Measurements from ENCODE around the gene SLC37A1.

The SLC37A1 gene

DNA sequence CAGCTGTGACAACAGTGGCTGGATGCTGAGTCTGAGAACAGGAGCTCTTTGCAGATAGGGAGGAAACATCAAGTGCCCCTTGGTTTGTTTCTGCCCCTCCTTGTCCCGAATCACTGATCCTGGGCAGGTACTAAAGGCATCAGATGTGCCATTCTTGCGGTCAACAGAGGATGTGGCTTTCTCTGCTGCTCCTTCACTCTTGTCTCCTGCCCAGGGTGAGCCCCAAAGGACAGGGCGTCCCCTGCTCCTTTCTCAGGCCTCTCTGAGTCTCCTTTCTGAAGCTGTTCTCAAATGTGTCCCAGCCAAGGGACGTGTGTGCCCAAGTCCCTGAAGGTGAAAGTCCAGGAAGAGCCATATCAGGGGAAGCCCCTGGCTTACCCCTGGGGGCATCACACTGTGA lies 31.7 kb downstream of the SLC37A1 start:
- no peak for DNase-seq (ENCODE audit: low spot score)

DNA sequence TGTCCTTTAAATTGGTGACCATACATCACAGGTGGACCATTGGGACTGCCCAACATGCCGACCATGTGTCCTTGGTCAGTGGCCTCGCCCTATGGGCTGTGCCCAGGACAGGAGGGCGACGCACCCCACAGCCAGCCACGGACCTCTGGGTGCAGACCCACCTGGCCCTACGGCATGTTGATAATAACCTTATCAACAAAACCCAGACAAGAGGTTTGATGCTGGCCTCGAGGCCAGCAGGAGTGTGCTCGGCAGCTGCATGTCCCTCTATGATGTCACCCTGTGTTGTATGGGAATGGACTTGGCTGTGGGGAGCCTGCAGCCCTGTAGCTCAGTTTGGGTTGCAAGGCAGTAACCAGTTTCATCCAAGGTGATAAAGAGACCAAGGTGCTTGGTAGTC lies 32.1 kb downstream of the SLC37A1 start:
- DNase-seq (ENCODE audit: low spot score), result no peak

DNA sequence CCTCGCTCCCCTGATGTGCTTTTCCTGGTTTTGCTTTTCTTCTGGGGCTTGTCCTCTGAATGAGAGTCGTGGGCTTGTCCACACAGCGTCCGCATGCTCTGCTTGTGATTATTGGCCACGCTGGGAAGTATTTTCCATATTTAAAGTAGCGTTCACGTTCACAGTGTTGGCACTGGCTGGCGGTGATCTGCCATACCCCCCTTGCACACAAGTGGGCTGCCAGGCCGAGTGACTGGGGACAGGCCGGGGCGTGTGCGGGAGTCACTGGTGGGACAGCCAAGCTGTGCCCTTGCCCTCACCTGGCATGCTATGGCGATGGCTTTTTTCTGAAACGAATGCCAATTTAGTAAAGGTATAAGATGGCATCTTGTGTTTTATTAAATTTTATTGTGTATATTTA lies 32.8 kb downstream of the SLC37A1 start:
- no peak for DNase-seq (ENCODE audit: low spot score)

DNA sequence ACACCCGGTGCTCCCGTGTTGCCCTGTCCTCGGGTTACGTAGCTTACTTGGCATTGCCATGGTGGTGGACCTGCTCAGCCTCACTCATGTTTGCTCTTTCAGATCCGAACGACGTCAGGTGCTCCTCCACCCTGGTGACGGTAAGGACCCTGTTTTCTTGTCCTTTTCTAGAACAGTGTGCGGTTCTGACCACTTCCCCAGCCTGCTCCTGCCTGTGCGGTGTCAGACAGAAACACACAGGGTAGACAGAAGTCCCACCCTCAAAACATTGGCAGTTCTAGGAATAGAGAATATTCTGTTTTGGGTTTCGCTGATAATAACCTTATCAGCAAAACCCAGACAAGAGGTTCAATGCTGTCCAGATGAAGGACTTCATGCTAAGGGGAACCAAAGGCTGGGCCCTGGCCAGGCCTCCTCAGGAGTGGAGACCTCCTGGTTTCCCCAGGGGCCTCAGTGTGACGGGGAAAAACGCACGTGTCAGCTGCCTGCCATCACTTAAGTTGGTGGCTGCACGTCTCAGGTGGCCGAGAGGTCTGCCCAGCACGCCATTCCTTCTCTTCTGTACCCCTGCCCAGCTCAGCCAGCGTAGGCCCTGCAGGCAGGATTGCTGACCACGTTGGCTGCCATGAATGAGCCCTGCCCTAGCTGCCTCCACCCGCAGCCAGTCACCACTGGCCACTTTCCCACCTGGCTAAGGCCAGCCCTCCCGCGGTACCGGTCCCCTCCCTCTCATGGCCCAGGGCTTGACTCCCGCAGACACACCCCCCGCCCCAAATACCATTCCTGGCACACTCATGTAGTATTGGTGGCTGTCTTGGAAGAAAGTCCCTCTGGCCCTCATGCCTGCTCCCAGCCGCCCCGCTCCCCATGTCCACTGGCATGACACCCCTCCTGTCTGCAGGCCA lies 33.6 kb downstream of the SLC37A1 start:
- DNase-seq (ENCODE audit: low spot score), result no peak

DNA sequence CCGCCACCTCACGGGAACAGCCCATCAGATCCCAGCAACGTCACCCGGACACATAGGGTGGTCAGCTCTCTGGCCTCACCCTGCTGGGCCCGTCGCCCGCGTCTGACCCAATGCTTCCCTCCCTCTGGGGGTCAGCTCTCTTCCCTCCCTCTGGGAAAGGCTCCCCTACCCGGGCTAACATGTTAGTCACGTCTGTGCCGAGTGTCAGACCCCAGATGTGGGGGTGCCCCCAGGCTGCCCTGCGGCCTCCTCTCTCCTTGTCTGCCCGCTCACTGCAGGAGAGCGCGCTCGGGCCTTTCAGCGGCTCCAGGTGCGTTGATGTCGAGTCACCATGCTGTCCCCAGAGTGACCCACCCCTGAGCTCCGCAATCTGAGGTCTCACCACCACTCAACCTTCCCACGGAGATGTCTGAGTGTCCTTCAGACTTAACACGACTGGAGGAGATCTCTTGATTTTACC lies 34.3 kb downstream of the SLC37A1 start:
- DNase-seq (ENCODE audit: low spot score), result no peak

DNA sequence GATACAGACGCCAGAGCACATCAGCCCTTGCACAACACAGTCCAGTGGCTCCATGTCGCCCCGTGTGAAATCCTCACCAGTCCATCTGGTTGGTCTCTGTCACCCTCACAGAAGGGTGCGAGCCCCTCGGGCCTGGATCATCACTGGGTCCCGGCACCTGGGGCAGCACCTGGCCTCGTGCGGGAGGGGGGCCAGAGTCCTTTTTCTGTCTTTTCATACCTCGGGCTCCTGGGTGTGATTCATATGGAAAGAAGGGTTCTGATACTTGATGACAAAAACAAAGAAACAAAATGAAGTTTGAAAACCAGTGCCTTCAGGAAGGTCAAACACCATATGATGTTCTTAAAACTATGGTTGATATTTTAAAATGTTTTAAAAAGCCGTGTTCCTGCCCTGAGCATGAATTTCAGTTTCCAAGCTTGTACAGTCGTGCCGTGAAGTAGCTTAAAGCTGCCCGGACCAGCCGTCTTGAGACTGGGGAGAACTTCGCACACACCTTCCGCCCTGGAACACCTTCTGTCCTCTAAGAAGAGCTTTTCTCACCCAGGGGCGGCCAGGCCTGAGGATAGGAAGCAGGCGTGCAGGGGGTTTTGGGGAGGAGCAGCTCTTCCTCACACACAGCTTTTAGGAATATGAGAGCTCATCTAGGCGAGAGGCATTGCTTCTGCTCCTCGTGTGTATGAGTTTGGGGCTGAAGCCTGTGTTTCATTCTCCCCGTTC lies 35.2 kb downstream of the SLC37A1 start:
- no peak for DNase-seq (ENCODE audit: low spot score)

DNA sequence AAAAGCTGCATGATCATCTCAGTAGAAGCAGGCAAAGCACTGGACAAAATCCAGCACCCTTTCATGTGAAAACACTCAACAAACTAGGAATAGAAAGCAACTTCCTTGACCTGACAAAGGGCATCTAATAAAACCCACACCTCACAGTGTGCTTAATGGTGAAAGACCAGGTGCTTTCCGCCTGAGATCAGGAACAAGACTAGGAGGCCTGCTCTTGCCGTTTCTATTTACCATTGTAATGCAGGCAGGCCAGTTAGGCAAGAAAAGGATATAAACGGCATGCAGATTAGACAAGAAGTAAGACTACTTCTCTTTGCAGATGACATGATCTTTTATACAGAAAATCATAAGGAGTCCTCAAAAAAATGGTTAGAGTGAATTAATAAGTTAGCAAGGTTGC lies 37.2 kb downstream of the SLC37A1 start:
- DNase-seq (ENCODE audit: low spot score), result no peak

DNA sequence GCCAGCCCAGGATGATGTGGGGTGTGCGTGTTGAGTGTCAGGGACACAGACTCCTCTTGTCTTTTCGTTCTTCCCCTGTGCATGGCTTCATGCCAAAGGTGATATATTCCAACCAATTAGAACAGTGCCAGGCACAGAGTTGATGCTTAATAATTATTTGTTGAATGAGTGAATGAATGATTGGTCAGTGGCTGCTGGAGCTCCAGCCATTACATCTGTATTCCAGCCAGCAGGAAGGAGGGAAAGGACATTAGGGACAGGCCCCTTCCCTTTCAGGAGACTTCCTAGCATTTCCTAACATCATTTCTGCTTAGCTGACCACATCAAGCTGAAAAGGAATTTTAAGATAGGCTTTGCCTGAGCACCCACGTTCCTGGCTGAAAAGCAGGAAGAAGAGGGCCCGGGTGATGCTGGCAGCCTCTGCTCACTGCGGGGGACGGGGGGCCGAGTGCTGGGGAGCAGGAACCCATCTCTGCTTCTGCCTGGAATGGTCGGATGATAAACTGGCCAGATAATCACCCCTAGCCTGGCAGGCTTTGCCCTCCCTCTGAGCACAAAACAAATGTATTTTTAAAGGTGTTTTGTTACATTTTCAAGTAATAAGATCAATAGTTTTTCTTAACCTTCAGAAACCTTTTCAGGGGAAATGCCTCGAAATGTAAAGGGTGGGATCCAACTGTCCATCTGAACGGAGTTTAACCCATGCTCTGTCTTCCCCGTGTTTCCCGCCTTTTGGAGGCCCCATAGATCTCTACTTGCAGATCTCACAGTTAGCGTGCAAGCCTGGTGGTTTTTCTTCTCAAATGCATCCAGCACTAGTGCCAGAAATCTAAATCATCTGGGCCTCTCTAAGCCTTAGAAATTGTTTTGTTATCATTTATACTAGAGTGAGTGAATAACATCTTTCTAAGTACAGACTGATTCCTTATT lies 39.0 kb downstream of the SLC37A1 start:
- DNase-seq (ENCODE audit: low spot score), result no peak

DNA sequence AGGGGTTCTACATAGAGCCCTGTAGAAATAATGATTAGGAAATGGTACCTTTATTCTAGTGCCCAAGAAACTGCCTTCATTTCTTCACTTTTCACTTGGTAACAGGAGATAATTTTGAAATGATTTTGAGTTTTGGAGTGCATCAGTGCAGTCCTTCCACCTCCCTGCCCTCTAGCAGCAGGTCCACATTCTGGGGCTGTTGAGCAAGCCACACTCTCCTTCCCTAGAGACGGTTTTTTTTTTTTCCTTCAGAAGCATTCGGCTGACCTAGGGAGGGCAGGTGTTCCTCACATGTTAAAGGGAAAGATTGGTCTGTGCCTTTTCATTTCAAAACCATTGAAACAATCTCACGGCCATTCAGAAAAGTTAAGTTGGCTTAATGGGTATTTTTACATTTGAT lies 39.8 kb downstream of the SLC37A1 start:
- no peak for DNase-seq (ENCODE audit: low spot score)

DNA sequence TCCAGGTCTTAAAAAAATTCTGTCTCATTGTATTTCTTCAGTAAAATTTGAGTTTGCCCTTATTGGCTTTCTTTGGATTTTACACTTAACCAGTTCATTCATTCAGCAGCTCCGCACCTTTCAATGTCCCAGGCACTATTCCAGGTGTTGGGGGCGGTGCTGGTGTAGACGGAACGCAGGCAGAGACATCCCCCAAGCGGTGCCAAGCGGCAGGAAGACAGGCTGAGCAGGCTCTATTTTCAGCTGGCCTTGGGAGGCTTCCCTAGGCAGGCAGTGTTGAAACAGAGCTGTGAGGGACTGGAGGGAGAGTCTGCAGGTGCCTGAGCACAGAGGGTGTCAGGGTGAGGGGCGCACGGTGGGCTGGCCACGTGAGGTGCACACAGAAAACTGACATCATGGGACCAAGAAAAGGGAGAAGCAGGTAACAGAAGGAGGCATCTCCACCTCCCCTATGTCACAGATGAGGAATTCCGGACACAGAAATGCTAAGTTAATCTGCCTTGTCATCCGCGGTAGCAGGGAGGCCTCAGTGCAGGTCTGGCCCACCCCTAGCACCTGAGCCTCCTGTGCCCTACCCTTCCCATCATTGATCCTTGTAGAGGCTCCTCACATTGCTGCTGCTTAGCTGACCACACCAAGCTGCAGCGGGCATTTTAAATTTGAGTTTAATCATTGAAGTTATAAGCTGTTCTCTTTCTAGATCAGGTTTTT lies 40.8 kb downstream of the SLC37A1 start:
- DNase-seq (ENCODE audit: low spot score), result no peak

DNA sequence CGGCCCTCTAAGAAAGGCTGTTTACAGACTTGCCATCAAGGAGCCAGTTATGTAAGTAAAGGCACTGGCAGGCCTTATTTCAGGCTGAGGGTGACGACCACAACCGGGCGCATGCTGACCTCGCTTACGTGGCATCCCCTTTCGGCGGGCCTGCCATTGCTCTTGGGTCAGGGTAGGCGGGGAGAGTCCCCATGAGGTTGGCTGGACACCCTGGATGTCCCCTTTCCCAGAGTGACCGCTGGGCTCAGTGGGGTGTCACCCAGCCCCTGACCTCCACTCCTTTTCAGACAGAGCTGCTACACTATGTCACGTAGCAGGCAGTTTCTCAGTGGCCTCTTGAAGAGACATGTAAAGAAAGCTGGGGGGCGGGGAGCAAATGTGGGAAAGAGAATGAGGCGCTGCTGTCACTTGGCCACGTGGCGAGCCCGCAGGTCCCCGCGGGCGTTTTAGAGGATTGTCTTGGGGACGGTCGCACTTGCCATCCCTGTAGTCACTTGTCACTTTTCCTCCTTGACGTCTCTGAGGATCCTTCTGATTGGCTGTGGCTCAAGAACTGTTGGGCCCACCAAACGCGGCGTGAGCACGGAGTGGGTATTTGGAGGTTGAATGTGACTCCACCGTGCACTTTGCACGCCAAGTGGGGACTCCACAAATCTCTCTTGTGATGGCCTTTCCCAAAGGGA lies 42.2 kb downstream of the SLC37A1 start:
- no peak for DNase-seq (ENCODE audit: low spot score)

DNA sequence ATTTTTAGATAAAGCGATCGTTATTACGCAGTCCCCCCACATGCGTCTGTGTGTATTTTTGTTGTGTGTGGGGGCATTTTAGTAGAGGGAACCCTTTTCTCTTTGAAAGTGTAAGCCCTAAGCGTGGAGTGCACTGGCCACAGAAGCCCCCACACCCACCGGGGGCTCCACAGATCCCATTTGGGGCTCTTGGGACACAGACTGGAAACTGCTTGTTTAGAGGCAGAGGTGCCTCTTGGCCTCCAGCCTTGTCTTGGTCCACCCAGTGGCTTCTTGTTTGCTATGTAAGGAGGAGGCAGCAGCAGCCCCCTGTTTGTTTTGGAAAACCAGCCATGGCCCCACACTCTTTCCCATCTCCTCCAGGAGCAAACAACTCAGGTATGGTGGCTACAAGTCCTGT lies 42.8 kb downstream of the SLC37A1 start:
- no peak for DNase-seq (ENCODE audit: low spot score)

DNA sequence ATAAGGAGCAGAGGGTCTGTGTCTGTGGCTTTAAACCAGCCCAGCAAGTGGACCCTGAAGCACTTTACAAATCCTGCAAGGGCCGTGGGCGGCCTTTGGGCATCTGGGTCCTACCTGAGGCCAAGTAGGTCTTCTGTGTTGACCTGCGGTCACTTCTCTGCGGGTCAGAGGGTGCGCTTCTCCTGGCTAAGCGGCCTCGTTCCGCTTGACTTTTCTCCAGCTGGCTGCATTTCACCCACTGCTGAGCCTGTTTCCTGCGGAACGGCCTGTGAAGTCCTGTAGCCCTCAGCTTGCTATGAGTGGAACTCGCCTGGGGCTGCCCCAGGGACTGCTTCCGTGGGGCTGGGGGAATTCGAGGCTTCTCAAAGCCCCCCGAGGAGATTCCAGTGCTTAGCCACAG lies 43.3 kb downstream of the SLC37A1 start:
- peak; percentile 10 for DNase-seq (ENCODE audit: low spot score)

DNA sequence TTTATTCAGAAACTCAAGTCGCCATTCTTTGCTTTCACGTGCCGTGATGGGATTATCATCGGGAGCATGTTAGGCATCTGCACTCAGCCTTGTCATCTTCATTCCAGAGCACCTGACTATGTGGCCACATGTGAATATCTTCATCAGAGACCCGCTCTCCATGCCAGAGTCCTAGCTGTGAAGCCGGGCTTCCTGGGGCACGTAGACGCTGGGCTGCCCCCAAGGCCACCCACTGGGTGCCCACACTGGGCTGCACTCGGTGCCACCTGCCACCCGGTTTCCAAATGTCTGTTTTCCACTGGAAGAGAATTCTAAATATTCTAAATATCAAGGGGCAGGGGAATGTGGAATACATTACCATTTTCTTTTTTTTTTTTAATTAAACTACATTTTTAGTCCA lies 43.8 kb downstream of the SLC37A1 start:
- DNase-seq (ENCODE audit: low spot score), result no peak

DNA sequence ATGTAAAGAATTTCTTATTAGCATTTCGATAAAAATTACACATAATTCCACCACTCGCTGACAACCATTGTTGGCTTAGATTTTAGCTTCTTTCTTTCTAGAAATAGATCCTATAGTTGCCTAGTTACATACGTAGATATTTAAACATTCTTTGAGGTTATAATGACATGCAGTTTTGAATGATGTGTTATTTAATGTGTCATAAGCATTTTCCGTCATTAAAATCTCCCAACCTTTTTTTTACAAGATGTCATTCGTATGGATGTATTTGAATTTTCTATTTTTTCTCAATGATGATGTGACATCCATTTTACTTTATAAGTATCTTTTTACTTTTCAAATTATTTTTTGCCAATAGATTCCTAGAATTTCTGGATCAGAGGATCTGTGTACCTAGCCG lies 44.7 kb downstream of the SLC37A1 start:
- DNase-seq (ENCODE audit: low spot score), result no peak

DNA sequence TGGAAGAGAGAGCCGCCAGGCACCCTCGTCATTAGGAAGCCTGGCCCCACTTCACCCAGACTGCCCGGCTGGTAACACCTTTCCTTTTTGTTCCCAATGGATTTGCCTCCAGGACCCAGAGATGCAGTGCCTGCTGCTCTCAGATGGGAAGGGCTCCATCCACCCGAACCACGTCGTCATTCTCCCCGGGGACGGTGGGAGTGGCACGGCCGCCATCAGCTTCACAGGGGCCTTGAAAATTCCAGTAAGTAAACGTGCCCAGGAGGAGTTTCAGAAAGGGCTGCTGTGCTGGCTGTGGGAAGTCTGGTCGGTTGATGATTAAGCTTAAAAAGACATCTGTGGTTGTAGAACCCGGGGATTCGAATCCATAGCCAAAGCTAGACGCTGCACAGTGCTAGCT lies 45.2 kb downstream of the SLC37A1 start:
- DNase-seq (ENCODE audit: low spot score), result no peak

DNA sequence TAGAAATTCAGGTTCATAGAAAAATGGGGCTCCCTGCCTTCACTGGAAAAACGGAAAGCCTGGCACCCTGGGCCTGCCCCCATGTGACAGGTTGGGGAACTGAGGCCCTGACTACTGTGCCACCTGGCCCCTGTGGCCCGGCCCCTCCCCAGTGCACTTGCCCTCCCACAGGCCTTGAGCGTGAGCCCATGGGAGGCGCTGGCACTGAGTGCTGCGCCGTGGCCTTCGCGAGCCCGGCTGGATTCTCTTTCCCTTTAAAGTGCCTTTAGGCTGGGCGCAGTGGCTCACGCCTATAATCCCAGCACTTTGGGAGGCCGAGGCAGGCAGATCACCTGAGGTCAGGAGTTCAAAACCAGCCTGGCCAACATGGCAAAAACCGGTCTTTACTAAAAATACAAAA lies 45.7 kb downstream of the SLC37A1 start:
- no peak for DNase-seq (ENCODE audit: low spot score)

DNA sequence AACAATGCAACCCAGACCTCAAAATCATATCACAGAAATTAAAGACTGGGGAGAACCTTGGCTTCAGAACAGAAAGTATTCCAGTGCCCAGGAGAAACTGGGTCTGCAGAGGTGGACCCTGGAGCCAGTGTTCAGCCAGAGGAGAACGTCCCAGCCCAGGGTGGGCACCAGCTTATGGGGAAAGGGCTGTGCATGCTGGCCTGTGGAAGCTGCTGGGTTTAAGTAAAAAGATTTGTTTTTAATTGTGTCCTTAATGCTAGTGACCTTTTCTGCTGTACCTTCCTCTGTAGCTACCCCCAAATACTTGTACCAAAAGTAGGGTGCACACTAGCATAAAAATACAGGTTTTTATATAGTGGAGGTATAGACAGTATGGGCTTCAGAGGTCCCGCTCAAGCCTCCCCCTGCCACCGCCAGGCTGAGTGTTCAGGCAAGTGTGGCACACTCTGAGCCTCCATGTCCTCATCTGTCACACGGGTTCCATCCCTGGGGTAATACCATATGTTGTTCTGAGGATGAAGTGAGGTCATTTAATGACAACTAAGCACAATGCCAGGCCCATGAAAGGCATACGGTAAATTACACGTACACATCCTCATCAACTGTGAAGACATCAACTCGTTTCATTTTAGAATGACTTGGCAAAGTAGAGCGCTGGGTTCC lies 47.0 kb downstream of the SLC37A1 start:
- no peak for DNase-seq (ENCODE audit: low spot score)

DNA sequence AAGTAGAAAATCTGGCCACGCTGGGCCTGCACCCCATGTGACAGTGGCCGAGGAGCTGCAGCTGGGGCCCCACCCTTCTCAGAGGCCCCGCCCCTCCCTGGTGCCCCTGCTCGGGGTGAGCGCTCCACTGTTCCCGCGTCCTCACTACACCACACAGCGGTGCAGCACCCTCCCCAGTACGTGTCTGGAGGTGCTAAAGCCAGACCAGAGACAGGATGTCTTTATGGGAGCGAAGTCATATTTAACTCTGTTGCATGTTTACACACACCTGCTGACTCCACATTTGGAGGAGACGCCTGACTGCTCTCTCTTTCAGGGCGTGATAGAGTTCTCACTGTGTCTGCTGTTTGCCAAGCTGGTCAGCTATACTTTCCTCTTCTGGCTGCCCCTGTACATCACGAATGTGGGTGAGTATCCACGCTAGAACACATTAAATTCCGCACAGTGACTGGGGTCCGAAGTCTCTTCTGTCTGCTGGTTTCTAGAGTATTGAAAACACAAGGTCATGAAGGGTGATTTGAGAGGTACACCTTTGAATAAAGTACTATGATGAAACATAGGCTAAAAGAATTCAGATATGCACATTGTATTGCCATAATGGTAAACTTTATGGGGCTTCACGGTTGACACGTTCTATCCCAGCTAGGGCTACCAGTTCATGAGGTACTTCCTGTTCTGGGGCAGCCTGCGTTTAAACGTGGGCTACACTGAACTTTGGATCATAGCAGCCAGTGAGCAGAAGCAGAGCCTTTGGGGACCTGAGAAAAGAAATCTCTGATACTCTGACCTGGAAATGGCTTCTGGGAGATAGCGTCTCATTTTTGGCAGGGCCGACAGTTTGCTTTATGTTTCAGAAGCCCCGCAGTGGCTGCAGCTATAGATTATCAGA lies 48.4 kb downstream of the SLC37A1 start:
- DNase-seq (ENCODE audit: low spot score), result no peak
